Measurements from ENCODE around the gene PRDX3.
"Not testable (repeated sequence)": the region's sequence is repeated elsewhere in the genome, so short reads cannot be mapped to it uniquely, and the experiment has no call there.

The PRDX3 gene

DNA sequence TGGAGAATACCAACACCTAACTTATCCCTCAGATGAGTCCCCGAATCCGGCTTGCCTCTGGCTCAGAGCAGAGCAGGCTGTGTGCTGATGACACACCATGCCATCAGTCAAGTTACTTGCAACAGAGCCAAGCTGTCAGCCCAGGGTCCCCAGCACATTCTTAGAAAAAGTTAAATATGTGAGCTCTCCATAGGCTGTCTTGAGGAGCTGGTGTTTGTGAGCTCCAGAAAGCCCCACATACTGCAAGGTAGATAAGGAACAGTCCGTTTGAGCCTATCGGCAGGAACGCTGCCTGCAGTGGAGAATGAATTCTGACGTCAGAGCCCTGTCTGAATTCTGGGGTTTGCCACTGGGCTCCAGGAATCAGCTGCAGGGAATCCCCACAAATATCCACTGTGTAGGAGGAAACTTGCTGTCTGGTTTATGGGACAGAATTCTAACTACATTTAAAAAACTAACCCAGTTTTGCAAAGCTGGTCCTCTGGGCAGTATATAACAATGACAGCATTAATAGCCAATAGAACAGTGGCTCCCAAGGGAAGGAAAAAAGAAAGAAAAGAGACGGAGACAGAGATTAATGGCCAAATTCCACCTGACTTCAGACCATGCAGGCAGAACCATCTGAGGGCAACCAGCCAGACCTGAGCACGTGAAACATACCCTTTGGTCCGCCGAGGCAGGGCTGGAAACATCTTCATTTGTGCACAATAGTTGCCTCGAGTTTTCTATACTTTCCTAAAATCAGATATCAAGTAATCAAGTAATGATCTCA, 16.7 kb downstream of the PRDX3 start:
- no peak for FAIRE-seq

DNA sequence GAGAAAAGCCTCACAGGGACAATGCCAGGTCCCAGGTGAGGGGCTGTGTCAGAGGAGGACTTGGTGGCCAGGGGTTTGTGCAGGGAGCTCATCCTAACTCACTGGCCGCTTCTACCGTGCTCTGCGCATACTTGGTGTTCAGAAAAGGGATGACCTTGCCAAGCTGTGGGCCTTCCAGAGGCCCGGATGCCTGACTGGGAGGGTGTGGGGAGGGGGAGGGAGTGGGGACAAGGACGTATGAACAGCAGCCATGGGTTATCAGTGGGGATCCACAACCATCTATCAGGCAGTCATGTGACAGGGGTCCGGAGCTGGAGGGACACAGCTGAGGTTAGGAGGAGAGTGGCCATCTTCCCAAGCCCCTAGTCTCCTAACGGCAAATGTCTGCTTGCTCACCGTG, 19.3 kb downstream of the PRDX3 start:
- no peak for FAIRE-seq

DNA sequence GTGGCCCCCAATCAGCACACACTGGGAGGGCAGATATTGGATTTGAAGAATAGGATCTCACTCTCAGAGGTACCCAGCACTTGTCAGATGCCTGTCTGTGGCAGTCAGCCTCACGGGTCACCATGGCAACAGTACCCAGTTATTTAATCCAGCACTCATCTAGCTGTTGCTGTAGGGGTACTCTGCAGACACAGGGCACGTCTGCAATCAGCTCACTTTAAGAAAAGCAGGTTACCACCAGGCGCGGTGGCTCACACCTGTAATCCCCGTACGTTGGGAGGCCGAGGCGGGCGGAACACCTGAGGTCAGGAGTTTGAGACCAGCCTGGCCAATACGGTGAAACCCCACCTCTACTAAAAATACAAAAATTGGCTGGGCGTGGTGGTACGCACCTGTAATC, 25.0 kb downstream of the PRDX3 start:
- no peak for FAIRE-seq

DNA sequence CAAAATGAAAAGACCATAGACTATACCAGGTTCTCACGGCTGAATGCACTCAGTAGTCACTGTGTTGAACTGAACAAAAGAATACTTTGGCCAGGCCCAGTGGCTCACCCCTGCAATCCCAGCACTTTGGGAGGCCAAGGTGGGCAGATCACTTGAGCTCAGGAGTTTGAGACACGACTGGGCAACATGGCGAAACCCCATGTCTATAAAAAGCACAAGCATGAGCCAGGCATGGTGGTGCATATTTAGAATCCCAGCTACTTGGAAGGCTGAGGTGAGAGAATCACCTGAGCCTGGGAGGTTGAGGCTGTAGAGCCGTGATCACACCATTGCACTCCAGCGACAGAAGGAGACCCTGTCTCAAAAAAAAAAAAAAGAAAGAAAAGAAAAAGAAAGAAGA, 25.6 kb downstream of the PRDX3 start:
- FAIRE-seq: no peak

- not testable (repeated sequence) for FAIRE-seq
Measured at GRCh38 chr10:119151601-119152000, 27.0 kb downstream of the PRDX3 start.

- FAIRE-seq: no peak
Measured at GRCh38 chr10:119149729-119150128, 28.9 kb downstream of the PRDX3 start.

DNA sequence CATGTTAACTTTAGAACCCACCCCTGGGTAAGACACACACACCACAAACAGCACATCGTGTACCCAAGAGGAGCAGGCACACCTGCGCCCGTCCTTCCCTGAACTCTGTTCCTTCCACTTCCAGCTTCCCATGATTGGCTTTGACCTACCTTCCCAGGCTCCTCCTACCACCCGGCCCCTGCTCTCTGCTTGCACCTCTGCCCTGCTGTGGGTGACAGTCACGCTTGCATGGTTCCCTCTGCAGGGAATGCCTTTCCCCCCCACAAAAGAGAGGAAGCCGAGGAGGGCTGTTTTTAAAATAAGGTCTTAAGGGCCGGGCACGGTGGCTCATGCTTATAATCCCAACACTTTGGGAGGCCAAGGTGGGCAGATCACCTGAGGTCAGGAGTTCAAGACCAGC, 29.5 kb downstream of the PRDX3 start:
- FAIRE-seq: no peak

- no peak for FAIRE-seq
Measured at GRCh38 chr10:119143657-119144056, 35.0 kb downstream of the PRDX3 start.

DNA sequence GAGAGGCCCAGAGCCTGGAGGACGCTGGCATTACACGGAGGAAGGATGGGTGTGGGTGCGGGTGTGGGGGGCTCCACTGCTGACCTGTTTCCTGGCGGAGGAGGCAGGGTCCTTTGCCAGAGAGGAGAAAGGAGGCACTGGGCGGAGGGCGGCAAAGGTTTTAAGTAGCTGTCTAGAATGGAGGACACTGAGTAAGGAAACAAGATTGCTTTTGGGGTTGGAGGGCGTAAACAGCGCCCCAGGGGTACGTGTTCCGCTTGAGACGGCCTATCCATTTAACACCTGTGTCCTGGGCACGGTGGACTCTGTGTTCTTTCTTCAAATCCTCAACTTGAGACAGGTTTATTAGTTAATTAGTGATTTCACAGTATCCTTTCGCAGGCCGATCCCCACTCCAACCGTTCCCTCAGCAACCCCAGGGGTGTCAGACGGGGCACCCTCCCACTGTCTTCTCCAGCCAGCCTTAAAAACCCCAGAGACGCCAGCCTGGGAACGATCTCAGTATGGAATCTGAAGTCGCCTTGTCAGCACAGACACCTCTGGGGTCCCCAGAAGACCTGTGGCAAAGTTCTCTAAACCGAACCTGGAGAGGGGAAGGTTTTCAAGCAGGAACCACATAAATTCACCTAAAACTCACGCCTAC, 37.9 kb downstream of the PRDX3 start:
- FAIRE-seq: no peak

DNA sequence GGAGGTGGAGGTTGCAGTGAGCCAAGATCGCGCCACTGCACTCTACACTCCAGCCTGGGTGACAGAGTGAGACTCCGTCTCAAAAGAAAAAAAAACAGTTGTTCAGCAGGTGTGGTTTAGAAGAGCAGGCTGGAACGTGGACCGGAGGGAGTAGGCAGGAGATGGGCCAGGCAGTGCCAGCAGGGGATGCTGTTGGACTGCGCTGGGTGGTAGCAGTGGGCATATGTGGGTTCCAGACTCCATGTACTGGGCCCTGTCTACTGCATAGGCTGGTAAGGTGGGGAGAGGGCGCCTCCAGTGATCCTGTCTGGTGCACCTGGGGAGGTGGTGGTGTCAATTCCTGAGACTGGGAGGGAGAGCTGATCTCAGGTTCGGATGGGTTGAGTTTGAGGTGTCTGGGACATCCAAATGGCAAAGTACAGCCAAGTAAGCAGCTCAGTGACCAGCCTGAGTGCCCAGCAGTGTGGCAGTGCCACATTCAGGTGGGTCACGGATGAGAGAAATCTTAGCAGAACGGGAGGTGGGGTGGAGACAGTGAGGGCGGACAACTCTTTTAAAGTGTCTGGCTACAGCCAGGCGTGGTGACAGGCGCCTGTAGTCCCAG, 39.0 kb downstream of the PRDX3 start:
- FAIRE-seq: no peak

DNA sequence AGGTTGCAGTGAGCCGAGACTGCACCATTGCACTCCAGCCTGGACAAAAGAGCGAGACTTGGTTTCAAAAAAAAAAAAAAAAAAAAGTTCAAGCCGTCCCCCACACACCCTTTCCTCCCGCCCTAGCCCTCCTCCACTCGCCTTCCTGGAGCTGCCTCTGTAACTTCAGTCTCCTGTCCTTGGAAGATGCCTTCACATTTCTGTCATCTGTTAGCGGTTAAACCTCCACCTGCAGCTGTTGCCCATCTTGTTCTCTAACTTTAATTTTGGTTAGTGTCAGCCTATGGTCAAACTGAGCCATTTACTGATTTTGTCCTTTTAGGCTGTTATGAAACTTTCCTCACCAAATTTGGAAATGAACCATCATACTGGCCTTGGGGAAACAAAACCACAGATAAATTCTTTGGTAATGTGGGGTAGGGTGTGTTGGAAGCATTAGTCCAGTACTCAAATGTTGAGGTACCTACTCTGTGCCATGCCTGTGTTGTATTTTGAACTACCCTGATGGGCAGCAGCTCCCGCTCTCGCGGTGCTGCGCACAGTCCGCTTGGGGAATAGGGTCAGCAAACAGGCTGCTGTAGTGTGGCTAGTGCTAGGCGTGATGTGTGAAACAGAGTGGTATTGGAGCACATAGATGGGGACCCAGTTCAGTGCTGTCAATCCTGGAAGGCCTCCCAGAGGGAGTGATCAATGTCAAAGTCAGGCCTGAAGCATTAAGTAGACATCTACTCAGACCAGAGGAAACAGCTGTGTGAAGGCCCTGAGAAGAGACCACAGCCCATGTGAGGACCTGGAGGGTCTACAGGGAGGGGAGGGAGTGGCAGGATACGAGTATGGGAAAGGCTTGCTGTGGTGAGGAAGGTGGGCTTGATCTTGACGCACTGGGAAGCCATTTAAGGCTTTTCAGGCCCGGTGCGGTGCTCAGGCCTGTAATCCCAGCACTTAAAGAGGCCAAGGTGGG, 40.0 kb downstream of the PRDX3 start:
- no peak for FAIRE-seq

DNA sequence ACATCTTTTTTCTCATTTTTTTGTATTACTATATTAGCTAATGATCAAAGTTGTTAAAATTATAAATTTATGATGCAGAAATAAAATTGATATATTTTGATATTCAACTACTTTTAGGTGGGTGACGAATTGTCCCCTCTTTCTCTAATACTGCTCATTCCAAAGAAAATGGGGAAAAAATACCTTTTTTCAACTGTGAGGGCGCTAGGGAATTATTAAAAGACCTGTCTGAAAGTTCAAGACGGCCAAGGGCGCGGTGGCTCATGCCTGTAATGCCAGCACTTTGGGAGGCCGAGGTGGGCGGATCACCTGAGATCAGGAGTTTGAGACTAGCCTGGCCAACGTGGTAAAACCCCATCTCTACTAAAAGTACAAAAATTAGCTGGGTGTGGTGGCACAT, 40.7 kb downstream of the PRDX3 start:
- not testable (repeated sequence) for FAIRE-seq

- FAIRE-seq: no peak
Measured at GRCh38 chr10:119136084-119136483, 42.5 kb downstream of the PRDX3 start.

GRCh38 chr10:119135513-119135881, 43.1 kb downstream of the PRDX3 start:
- no peak for FAIRE-seq

GRCh38 chr10:119133949-119134348, 44.7 kb downstream of the PRDX3 start:
- FAIRE-seq: no peak

GRCh38 chr10:119132521-119133345, 45.9 kb downstream of the PRDX3 start:
- FAIRE-seq: no peak

DNA sequence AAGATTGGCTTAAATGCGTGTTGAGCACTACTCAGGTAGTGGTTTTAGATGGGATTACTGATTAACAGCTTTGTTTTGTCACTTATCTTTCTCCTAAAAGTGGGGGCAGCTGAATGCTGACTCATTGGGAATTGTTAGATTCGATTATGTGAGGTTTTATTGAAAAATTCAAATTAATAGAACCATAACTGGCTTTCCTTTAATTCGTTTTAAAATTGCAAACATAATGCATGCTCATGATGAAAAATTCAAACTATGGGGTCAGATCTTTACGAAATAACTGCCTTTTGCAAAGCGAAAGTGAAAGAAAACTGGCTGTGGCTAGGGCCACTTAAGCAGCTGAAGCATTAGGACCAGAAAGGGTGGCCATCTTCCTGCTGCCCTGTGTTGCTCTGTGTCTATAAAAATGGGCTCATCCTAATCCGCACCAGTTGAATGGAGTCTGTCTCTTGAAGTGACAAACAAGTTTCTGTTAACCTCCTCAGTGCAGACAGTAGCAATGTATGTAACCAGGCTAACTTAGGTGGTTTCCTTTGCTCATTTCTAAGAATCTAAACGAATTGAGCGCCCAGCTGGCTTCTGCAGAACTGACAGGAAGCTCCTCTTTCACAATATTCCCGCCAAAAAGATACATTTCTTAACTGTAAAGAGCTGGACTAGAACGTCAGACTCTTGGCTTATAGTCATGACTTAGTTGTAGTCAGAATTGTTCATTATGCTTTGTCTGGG, 46.9 kb downstream of the PRDX3 start:
- no peak for FAIRE-seq

DNA sequence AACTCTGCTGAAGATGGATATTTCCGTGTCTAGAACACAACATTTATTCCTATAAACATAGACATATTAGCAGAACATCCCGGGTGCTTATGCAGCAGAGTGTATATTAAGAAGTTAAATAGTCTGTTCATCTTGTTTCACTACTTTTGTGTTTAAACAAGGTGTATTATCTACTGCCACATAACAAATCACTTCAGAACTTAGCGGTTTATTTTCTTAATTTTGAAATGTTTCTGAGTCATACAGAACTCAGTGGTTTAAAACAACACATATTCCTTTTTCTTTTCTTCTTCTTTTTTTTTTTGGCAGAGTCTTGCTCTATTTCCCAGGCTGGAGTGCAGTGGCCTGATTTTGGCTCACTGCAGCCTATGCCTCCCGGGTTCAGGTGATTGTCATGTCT, 48.9 kb downstream of the PRDX3 start:
- no peak for FAIRE-seq

DNA sequence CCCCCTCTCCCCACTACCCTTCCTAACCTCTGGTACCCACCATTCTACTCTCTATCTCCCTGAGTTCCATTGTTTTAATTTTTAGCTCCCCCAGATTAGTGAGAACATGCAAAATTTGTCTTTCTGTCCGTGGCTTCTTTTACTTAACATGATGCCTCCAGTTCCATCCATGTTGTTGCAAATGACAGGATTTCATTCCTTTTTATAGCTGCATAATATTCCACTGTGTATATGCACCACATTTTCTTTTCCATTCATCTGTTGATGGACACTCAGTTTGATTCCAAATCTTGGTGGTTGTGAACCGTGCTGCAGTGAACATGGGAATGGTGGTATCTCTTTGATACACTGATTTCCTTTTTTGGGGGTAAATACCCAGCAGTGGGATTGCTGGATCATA, 52.7 kb downstream of the PRDX3 start:
- no peak for FAIRE-seq

GRCh38 chr10:119120875-119121274, 57.7 kb downstream of the PRDX3 start:
- FAIRE-seq: no peak

- FAIRE-seq: no peak
Measured at GRCh38 chr10:119120413-119120867, 58.2 kb downstream of the PRDX3 start.

Measured in TTC549 (cell line).